Fibroblast of villous mesenchyme (primary cell): ENCODE measurements around the gene THSD4. TPM values are rescaled to one million over a fixed set of nuclear protein-coding genes. Genes with fewer than 3 reads are reported as not detected.
"Not testable (repeated sequence)": the region's sequence is repeated elsewhere in the genome, so short reads cannot be mapped to it uniquely, and the experiment has no call there.

Experiments used
- DNase-seq: peaks from one replicate; pipeline ENCODE4 v3.0.0-alpha.2; 2010; ENCODE audit warnings: low read depth
- H3K4me3 ChIP-seq: 2 replicates; pipeline ENCODE4 v1.5.1; 2011; ENCODE audit warnings: low read depth, mild to moderate bottlenecking, low read length
- CTCF ChIP-seq: IDR thresholded peaks from 2 replicates; pipeline ENCODE4 v1.5.1; 2012; ENCODE audit warnings: low read depth, mild to moderate bottlenecking, low read length; ENCODE audit not compliant: insufficient read depth
- total RNA-seq: library from RNA; depleted of rRNA; stranded (reverse); fragments of >200 nt; gene quantifications from 2 replicates; pipeline ENCODE4 v1.2.3, GENCODE V29; 2012

The THSD4 gene
- total RNA-seq, 1 donor: 76.4 TPM

DNA sequence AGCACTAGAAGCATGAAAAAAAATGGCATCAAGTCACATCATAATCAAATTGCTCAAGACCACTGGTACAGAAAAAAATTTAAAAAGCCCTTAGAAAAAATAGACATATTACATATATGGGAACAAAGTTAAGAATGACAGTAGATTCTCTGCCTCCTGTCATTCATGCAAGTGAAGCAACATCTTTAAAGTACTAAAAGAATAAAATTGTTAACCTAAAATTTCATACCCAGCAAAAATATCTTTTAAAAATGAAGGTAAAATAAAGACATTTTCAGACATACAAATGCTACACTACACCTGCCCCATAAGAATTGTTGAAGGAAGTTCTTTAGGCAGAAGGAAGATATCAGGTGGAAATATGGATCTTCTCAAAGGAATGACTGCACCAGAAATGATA, 55.9 kb downstream of the THSD4 start:
- TF ChIP-seq CTCF: no peak
- DNase-seq: no peak
- H3K4me3 ChIP-seq: no peak overlapping the region

GRCh38 chr15:71174360-71174759, 59.1 kb downstream of the THSD4 start:
- not testable (repeated sequence) for DNase-seq

GRCh38 chr15:71180986-71181853, 65.9 kb downstream of the THSD4 start:
- no peak for TF ChIP-seq CTCF
- no peak for DNase-seq
- no peak overlapping the region for H3K4me3 ChIP-seq

More at GRCh38 chr15:71174360-71174759, 59.1 kb downstream of the THSD4 start:
- H3K4me3 ChIP-seq: not testable (repeated sequence)

- no peak overlapping the region for H3K4me3 ChIP-seq
- no peak for TF ChIP-seq CTCF
- DNase-seq: no peak
Observed at GRCh38 chr15:71182522-71182921, 67.3 kb downstream of the THSD4 start.

- TF ChIP-seq CTCF: no peak
- H3K4me3 ChIP-seq: no peak overlapping the region
- no peak for DNase-seq
Observed at GRCh38 chr15:71183063-71183462, 67.8 kb downstream of the THSD4 start.

DNA sequence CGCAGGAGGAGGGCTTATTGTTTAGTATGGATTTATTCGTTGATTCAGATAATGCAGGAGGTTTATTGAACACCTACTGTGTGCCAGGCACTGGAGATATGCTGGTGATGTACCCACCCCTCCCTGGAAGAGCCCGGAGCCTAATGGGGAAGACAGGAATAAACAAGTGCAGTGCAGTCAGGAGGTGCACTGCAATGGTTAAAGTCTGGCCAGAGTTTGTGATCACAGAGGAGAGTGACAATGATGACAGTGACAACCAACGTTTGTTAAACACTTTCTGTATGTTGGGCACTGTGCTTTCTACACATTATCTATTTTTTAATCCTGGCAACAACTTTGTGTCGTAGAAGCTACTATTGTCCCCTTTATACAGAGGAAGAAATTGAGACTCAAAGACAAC, 70.4 kb downstream of the THSD4 start:
- DNase-seq: no peak
- no peak overlapping the region for H3K4me3 ChIP-seq
- TF ChIP-seq CTCF: no peak

GRCh38 chr15:71186267-71186666, 71.0 kb downstream of the THSD4 start:
- H3K4me3 ChIP-seq: no peak overlapping the region
- no peak for DNase-seq
- no peak for TF ChIP-seq CTCF
